HG03060 (cell line): ENCODE measurements around the gene AK4.

Experiments
- ATAC-seq: cut with Tn5 transposase; IDR thresholded peaks from one replicate; pipeline ENCODE4 v1.9.1; 2021; ENCODE audit warnings: low read depth, moderate number of reproducible peaks; ENCODE audit not compliant: unreplicated experiment

Gene AK4

DNA sequence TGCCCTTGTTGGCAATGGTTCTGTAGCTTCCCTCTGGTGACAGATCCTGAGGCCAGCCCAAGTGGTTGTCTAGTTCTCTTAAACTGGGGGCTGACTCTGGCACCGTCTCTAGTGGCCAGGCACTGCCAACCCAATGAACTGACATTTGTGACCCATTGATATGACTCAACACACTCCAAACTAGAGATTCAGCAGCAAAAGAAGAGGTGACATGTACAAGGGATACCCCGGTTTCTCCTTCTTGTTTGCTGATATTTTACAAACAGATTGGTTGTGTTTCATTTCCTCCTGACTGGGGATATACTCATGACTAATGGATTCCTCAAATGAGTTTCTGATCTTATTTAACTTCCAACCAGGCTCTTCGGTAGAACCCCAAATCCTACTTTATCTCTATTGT lies 95.5 kb downstream of the AK4 start:
- ATAC-seq = no peak

DNA sequence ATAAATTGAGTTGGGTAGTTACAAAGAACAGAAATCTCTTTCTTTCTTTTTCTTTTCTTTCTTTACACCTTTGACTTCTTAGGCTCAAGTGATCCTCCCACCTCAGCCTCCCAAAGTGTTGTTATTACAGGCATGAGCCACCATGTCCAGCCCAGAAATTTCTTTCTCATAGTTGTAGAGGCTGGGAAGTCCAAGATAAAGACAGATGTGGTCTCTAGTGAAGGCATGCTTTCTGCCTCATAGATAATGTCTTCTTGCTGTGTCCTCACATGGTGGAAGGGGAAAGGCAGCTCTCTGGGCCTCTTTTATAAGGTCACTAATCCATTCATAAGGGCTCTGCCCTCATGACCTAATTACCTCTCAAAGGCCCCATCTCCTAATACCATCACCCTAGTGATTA lies 97.3 kb downstream of the AK4 start:
- ATAC-seq = no peak

DNA sequence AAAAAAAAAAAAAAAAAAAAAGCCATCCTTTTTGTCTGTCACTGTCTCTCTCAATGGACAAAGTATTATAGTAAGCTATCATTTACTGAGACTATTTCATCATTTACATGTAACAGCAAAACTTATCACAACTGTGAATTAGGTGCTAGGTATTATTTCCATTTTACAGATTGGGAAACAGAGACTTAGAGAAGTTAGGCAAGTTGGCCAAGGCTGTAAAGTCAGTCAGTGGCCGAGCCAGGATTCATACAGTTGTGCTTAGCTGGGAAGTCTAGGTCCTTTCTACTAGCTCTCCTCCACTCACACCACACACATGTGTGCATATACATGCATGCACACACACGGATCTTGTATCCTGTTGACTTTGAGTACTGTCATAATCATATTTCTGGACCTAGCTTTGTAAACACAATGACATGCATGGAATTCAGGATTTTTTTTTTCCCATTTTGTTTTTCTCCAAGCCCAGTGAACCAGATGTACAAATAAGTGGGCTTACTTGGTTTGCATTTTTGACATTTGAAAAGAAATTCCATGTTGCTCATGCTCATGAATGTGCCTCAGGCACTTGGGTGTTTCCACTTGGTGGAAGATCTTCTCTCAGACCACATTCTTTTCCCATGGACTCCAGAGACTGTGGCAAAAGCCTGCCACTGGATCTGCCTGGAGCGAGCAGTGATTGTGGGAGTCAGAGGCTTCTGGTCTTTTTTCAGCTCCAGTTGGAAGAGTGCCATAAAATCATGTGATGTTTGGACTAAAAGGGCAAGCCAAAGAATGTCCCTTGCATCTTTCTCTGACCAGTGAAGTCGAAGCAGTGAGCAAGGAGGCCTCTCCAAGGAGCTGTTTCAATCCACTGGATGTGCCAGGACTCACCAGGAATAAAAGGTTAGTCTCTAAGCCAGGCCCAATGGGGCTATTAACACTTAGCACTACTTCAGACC lies 99.7 kb downstream of the AK4 start:
- ATAC-seq = no peak

DNA sequence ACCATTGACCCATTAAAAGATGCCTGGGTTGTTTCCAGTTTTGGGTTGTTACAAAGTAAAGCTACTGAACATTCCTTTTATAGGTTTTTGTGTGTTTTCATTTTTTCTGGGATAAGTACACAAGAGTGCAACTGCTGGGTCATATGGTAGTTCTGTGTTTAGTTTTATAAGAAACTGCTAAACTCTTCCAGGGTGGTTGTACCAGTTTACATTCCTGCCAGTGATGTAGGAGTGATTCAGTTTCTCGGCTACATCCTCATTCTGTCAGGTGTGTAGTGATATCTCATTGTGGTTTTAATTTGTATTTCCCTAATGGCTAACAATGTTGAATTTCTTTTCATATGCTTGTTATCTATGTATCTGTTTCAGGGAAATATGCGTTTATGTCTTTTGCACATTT lies 102.8 kb downstream of the AK4 start:
- ATAC-seq = no peak

DNA sequence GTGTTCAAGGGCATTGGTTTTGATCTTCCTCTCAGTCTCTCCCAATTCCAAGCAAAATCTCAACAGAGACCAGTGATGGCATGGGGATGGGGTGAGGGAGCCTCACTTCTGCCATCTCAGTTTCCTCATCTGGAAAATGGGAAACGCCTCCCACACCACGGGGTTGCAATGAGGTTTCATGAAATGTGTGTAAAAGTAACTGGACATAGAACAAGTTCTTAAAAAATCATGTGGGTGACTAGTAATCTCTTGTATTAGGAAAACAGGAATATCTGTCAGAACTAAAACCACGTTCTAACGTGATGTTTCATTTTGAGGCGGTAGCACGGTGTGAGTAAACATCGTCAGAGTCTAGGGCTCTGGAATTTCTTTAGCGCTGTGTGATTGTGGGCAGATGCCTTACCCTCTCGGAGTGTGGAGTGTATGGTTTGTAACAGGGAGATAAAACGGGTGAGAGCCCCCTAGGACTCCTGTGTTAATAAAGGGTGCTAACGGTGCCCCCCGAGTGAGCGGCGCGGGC lies 105.9 kb downstream of the AK4 start:
- ATAC-seq = peak; percentile 26

DNA sequence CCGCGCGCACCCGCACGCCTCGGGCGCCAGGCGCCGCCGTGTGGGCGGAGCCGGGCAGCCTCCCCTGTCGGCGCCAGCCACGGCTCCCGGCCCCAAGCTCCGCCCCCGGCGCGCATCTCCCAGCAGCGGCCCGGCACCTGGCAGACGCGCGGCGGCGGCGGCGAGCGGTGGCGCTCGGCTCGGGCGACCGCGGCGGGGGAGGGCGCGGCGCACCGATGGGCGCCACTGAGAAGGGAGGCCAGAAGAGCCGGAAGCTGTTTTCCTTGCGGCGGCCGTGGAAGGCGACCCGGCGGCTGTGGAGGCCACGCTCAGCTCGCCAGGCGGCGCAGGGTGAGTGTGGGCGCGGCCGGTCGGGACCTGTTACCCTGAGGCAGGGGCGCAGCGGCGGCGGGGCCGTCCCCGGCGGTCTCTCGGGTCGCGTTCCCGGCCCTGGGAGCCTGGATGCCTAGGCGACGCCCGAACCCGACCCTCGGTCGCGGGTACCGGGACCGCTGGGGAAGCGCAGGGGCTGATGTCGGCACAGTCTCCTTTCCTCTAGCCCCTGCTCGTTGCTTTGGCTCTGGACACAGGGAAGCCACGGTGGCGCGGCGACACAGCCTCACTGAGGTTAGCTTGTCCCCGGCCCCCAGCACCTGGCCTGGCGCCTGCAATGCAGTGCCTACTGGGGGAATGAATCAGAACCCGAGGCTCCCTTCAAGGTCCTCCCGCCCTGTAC lies 106.5 kb downstream of the AK4 start:
- ATAC-seq = peak; percentile 64

DNA sequence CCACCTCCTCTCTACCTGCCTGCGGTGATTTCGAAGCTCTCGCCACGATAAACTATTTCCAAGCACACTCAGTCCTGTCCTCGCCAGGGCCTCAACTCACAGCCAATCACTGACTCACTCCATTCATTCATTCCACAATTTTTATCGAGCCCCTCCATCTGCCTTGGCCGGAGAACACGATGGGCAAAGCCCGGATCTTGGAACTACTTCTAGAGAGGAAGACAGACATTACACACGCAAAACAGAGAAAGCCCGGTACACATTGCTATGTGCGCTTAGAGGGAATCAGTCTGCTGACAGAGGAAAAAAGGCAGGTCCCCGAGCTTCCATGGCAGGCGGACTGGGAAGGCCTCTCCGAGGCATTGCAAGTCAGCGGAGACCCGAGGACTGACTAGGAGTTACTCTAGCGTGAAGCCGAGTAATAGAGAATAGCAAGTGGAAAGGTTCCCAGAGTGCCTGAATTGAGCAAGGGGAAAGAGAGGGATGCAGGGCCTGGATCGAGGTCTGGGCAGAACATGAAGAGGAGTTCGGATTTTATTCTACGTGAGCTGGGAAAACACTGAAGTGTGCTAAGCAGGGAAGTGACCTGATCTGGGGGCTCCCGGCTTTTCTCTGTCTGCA lies 107.1 kb downstream of the AK4 start:
- ATAC-seq = no peak

DNA sequence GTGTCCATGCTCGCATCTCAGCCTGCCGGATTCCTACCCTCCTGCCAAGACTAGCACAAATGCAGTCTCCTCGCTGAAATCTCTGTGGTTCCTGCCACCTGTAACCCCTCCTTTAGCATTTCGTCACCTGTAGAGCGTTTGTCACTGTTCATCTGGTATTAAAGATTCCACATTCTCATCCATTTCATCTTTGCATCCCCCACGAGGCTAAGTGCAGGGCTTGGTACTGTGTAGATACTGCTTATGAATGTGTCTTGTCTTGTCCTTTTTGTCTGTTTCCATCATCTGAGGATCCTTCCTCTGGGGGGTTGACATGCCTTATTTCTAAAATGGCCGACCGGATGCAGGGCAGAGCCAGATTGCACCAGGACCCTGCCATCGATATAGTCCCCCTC lies 107.7 kb downstream of the AK4 start:
- ATAC-seq = no peak

DNA sequence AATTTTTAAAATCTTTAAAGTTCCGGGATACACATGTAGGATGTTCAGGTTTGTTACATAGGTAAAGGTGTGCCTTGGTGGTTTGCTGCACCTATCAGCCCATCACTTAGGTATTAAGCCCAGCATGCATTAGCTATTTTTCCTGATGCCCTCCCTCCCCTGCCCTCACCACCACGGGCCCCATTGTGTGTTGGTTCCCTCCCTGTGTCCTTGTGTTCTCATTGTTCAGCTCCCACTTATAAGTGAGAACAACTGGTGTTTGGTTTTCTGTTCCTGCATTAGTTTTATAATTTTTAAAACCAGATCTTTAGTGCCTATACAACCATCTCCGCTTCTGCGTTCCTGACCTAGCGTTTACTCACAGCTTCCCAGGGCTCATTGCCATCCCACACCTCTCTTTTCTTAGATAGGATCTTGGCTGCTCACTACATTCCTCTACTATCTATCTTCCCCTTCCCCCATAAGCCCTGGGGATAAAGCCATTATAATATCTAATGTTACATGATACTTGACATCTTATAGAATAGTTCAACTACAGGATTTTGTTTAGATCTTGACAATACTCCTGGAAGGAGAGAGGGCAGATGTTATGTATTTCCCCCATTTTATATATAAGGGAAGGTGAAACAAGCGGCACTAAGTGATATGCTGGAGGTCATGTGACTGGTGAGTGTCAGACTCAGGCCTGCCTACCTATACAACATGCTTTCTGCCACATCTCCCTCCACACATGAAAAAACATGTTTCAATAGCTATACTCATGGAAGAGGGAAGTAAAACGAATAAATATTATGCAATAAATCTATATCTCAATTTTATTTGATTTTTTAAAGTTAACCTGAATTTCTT lies 109.1 kb downstream of the AK4 start:
- ATAC-seq = no peak

DNA sequence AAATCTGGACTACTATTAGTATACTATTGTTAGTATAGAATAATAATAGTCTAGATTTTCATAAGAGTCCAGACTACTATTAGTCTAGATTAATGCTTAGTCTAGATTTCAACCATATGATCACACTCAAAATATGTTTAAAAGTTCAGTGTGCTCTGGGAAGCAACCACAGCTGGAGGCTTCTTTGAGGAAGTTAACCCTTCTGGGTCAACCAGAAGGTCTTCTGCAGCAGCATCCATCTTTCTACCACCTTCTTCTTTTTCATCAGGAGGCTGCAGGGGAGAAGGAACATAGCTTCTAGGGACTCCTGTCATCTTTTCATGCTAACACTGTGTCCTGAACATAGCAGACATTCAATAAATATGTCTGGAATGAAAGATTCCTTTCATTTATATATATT lies 110.1 kb downstream of the AK4 start:
- ATAC-seq = no peak

DNA sequence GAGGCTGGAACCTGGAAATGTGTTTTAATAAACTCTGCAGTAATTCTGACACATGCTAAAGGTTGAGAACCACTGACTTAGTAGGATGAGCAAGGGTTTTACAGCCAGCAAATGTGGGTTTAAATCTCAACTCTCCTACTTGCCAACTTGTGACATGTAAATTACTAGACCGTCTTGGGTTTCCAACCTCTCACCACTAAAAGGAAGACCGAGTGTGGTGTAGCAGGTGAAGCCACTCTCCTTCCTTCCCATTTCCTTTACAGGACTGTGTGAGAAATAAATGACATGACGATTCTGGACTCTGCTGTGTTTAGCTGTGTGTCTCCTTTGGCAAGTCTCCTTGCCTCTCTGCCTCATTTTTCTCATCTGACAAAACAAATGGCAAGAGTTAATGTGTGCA lies 111.8 kb downstream of the AK4 start:
- ATAC-seq = no peak

DNA sequence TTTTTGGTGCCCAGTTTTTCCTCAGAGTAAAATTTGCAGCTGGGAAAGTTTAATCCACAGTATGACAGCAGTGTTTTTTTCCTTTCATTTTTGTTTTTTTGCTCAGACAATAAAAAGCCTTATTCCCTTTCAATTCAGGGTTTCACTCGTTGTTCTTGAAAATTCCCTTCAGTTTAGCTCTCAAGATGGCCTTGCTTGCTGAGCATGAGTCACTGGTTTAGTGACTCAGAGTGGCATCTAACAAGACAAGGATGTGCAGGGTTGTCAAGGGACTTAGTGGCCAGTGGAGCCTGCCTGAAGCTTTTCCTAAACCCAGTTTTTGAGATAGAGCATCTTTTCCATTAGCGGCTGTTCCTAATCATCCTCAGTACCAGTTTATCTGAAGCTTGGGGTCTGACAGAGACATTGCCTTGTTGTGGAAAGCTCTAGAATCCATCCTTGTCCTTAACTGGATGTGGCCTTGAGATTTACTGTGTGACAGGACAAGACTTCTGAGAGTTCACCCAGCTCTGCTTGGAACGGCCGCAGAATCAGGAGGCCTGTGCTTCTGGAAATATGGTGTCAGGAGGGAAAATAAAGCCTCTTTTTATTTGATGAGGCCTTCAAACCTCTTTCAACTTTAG lies 113.0 kb downstream of the AK4 start:
- peak; percentile 42 for ATAC-seq

DNA sequence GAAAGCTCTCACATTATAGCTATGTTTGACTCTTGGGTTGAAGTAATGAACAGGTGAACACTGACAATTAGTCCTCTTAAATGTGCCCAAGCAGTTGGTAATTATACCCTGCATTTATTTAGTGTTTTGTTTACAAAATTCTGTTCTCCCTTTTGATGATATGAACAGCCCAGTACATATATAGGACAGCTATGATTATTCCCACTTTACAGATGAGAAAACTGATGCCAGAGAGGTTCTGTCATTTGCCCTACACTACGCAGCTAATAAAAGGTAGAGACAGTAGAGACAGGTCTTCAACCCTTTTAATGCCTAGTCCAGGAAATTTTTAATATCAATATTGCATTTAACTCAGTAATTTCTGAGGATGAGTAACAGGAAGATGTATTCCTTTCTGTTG lies 115.3 kb downstream of the AK4 start:
- no peak for ATAC-seq

DNA sequence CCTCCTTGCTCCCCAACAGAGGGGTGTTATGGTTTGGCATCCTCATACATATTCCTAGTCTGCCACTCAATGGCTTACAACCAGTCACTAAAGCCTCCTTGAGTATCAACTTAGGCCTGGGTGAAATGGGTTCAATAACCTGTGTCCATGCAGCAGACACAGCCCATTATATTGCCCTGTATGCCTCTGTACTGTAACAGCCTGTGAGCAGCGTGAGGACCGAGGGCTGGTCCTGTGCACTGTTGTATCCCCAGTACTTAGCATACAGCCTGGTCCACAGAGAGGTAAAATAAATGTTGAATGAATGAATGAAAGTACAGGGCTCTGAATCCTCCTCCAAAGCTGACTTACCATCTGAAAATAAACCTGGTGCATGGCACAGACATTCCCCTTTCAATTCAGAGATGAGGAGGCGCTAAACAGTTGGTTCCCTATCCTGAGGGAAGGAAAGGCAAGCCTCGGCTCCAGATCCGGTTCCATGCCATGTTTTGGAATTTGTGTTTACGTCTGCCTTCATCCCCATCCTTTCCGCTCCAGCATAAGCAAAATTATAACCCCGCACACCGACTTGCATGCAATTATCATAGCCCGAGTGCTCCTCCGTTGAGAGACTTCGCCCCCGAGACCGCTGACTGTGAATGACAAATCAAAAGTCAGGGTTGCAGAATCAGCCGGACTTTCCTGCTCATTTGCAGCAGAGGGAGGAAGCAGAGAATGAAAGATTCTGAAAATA lies 116.4 kb downstream of the AK4 start:
- no peak for ATAC-seq

DNA sequence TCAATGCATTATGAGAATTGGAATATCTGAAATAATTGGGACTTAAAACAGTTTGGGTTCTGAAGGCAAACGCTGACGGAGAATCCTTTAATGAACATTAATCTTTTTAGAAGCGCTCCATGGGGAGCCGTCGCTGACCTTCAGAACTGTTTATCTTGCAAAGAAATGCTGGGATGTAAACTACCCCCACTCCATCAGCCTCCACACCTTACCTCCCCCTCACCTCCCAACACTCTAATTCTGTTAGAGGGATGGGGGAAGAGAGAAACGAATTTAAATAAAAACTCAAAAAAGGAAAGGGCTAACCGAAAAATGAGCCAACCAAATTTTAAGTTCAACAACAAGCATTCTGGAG lies 117.3 kb downstream of the AK4 start:
- ATAC-seq = no peak

DNA sequence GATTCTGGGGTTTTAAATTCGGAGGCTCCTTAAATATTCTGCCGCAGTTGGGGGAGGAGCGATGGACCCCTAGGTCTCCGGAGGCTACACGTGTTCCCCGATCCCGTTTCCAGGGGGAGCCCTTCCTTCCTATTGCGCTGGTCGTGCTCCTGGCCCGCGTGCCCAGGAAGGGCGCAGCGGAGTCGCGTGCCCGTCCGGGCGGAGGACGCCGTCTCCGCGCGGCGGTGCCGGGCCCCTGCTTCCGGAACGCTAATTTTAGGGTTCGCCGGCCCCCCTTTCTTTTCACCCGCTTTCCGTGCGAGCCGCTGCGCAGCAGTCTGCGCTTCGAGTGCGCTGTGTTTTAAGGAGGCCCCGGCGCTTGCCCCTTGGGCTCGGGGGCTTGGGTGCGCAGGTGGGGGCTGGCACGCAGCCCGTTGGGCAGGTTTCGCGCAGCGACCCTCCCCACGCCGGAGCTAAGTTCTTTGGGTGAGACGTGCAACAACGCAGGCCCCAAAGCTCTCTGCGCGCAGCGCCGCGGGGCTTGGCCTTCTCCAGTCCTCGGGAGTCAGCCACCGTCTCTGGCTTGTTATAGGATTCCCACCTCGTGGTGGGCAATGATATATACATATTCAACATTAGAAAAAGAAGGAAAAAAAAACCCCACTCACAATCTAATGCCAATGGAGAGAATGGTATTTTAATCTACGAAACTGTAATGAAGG lies 117.8 kb downstream of the AK4 start:
- no peak for ATAC-seq

DNA sequence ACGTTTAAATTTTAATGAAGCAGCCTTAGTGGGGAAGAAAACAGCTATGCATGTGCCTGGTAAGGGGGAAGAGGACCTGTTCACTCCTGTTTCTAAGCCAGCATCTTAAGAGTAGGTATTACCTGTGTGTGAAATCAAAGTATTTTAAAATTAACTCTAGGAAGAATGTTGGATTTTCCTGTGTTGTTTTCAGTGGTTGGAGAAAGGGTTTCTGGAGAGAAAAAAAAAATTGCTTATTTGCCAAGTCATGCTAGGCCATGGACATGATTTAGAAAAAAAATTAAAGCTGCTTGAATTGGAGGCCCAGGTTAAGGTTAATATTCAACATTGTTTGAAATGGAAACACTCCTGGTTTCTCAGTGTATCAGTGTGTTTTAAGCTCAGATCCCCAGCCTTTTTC lies 118.5 kb downstream of the AK4 start:
- no peak for ATAC-seq

DNA sequence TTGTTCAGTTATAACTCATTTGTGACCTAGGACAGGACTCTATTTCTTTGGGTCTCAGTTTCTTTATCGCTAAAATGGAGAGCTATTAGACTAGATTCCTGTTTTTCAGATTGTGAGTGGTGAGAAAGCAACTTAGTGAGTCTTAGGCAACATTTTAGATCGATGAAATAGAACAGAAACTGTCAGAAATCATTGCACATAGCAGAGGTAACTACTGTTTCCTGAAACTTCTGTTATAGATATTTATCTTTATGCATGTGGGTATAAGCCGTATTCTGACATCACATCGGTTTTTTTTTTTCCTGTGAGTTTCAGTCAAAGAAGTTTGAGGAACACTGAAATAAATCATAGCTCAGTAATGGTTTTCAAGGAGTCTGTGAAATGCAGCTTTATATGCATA lies 119.3 kb downstream of the AK4 start:
- no peak for ATAC-seq

DNA sequence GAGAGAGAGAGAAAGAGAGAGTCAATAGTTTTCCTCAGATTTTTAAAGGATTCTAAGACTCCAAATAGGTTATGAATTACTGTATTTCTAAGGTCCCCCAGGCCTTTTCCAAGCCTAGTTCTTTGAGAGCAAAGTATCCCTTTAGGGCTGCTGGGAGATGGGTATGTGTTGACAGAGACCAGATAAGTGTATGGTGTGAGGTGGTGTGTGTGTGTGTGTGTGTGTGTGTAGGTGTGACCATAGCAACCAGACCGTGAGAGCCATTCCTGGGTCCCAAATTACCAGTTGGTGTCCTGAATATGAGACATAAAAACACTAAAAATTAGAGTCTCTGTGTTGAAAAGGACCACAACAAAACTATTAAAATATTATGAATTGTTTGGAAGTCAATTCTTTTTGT lies 119.7 kb downstream of the AK4 start:
- no peak for ATAC-seq
